GM12891 (cell line): Measurements from ENCODE around the gene JUND.

Source experiments
- DNase-seq: peaks from one replicate; pipeline ENCODE4 v3.0.0; 2011; ENCODE audit warnings: low spot score; ENCODE audit not compliant: insufficient read length
- FAIRE-seq: peaks from 2 replicates; lab custom pipeline; 2011; peaks lifted over from hg19 to GRCh38; lab: Jason Lieb, UNC
- PAX5 ChIP-seq: IDR thresholded peaks from 2 replicates; pipeline ENCODE4 v1.6.1; 2011; ENCODE audit warnings: low read length, moderate library complexity, mild to moderate bottlenecking; ENCODE audit not compliant: insufficient read depth, severe bottlenecking
- POLR2A ChIP-seq: IDR thresholded peaks from 2 replicates; pipeline ENCODE4 v1.6.1; 2011; ENCODE audit warnings: low read depth, low read length, control low read depth
- POLR2AphosphoS5 ChIP-seq: IDR thresholded peaks from 2 replicates; pipeline ENCODE4 v1.6.1; 2011; ENCODE audit warnings: low read depth, low read length, control low read depth
- POU2F2 ChIP-seq: IDR thresholded peaks from 2 replicates; pipeline ENCODE4 v1.6.1; 2011; ENCODE audit warnings: low read depth, mild to moderate bottlenecking, control low read depth, low read length, moderate library complexity
- SPI1 ChIP-seq: IDR thresholded peaks from 2 replicates; pipeline ENCODE4 v1.6.1; 2011; ENCODE audit warnings: low read depth, low read length, control low read depth
- TAF1 ChIP-seq: IDR thresholded peaks from 2 replicates; pipeline ENCODE4 v1.6.1; 2011; ENCODE audit warnings: low read depth, low read length, control low read depth

Gene JUND

DNA sequence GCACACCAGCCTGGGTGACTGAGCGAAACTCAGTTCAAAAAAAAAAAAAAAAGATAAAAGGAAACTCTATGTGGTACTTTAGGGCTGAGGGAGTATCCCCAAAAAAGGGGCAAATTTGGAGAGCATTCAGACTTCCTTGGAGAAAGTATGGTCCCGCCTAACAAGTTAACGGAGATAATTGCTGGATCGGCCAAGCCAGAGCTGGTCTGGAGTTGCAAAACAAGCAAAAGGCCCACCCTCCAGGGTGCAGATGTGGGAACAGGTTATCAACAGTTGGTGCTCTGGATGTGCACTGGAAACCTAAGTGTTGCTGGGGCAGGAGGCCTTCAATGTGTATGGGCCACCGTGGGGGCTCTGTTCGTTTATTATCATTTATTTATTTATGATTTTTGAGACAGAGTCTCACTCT is 10.0 kb downstream of the JUND start:
- no peak for TF ChIP-seq POLR2A
- peak; percentile 48; the same call in 1 of the 2 replicates for TF ChIP-seq POLR2AphosphoS5
- no peak for TF ChIP-seq TAF1
- DNase-seq (no peak), FAIRE-seq (no peak)

GRCh38 chr19:18270326-18270725 is 11.1 kb downstream of the JUND start:
- DNase-seq (no peak), FAIRE-seq (no peak)
- TF ChIP-seq POU2F2, result no peak
- TF ChIP-seq SPI1, result no peak
- TF ChIP-seq POLR2A, result no peak
- TF ChIP-seq PAX5, result no peak
- TF ChIP-seq POLR2AphosphoS5, result no peak
- TF ChIP-seq TAF1, result no peak

GRCh38 chr19:18269070-18269723 is 12.2 kb downstream of the JUND start:
- TF ChIP-seq POU2F2 (no peak), PAX5 (no peak), SPI1 (no peak), POLR2AphosphoS5 (no peak), POLR2A (no peak), TAF1 (no peak)
- FAIRE-seq (no peak), DNase-seq (no peak)

DNA sequence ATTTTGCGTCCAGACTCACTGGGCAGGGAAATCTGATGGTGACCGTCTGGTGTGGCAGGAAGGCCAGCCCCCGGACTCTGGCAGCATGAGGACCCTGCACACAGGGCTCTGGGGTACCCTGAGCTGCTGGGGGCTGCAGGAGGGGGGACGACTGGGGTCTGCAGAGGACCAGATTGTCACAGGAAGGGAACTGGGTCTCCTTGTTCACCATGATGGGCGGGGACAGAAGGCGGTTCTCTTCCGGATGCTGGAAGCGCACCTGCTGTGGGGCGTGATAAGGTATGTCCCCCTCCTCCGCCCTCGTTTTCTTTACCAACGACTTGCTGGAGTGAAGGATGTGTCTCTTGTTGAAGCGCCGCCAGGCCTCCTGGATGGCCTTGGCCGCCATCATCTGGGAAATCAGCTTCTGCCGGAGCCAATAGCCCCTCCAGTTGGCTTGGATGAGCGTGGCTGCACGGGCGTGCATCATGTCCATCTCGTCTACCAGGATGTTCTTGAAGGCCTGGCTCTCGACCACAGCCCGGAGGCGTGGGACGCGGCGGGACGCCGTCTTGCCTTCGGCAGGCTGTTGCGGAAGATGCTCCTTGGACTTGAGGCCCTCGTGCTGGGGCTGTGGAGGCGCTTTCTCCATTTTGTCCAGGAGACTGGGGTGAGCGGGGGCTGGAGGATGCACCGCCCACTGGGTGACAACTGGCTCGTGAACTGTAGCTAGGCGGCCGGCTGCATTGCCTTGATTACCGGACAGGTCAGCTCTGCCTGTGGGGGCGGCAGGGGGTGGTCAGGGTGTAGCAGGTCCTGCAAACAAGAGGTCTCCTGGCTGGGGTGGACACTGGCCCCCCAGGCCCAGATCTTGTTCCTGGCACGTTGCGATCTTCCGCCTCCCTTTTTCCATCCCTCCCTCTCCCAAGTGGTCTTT is 14.4 kb downstream of the JUND start:
- no peak for FAIRE-seq
- TF ChIP-seq POLR2AphosphoS5 (no peak), POU2F2 (no peak), TAF1 (no peak), SPI1 (no peak), POLR2A (no peak), PAX5 (no peak)
- DNase-seq, result no peak

- TF ChIP-seq POLR2AphosphoS5, result no peak
- TF ChIP-seq TAF1, result no peak
- TF ChIP-seq SPI1, result no peak
- TF ChIP-seq POU2F2, result no peak
- no peak for TF ChIP-seq PAX5
- TF ChIP-seq POLR2A, result no peak
- FAIRE-seq (no peak), DNase-seq (no peak)
Observed at GRCh38 chr19:18265582-18265981, 15.8 kb downstream of the JUND start.

DNA sequence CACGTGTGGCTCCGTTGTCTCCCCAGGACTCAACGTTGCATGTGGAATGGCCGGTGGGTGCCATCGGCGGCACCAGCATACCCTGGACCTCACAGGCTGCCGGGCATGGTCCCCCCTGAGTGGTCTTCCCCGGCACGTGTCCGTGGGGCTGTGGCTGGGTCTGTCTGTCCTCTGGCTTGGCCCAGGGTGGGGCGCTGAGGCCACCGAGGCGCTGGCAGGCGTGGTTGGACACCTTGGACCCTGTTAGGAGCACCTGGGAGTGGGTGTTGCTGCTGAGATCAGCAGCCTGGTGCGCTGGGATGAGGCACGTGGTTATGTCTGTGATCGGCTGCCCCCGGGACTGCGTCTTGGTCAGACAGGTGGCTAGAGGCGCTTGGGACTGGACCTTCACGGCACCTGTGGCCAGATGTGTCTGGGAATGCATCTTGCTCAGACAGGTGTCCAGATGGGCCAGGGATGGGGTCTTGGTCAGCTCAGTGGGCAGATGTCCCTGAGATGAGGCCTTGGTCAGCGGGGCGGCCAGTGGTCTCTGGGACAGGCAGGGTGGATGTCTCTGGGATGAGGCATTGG is 16.4 kb downstream of the JUND start:
- no peak for TF ChIP-seq PAX5
- no peak for TF ChIP-seq POU2F2
- no peak for TF ChIP-seq TAF1
- DNase-seq (no peak), FAIRE-seq (no peak)

GRCh38 chr19:18264137-18264854 is 17.1 kb downstream of the JUND start:
- FAIRE-seq, result no peak
- no peak for TF ChIP-seq TAF1
- TF ChIP-seq SPI1, result no peak
- TF ChIP-seq POLR2AphosphoS5, result no peak
- no peak for TF ChIP-seq POLR2A
- TF ChIP-seq POU2F2, result no peak
- no peak for TF ChIP-seq PAX5
- DNase-seq, result no peak

- TF ChIP-seq POLR2A, result no peak
- TF ChIP-seq POU2F2, result no peak
- no peak for TF ChIP-seq POLR2AphosphoS5
- TF ChIP-seq SPI1, result no peak
- no peak for TF ChIP-seq TAF1
- TF ChIP-seq PAX5, result no peak
- DNase-seq (no peak), FAIRE-seq (no peak)
Observed at GRCh38 chr19:18263324-18264136, 17.9 kb downstream of the JUND start.

DNA sequence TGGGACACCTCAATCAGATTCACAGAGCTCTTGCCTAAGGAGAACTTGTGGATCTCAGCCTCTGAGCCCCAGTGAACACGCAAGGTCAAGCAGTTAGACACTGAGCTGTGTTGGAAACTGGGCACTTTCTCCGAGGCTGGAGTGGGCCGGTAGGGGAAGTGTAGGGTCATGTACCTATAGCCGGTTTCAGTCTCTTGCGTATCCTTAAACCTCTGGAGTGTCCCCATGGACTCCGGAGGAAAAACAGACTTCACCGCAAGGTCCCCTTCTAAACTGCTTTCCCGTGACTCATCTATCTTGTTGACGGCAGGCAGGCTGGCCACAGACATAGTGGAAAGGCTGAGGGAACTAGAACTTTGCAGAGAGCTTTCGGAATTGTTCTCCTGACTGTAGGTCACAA is 18.5 kb downstream of the JUND start:
- TF ChIP-seq SPI1 (no peak), PAX5 (no peak), POLR2AphosphoS5 (no peak), POU2F2 (no peak), TAF1 (no peak), POLR2A (no peak)
- no peak for FAIRE-seq
- DNase-seq, result no peak
